Keratinocyte (primary cell): ENCODE results near the gene PRKCI. TPM values are rescaled to one million over a fixed set of nuclear protein-coding genes. Genes with fewer than 3 reads are reported as not detected.

Experiments used
- DNase-seq: peaks from one replicate; pipeline ENCODE4 v3.0.0-alpha.2; 2011; ENCODE audit warnings: low read depth, missing footprints, low spot score
- FAIRE-seq: peaks from 2 replicates; lab custom pipeline; 2011; peaks lifted over from hg19 to GRCh38; lab: Jason Lieb, UNC
- H2AFZ ChIP-seq: 2 replicates; pipeline ENCODE4 v1.6.0; 2012; ENCODE audit warnings: low read length, control low read depth, inconsistent platforms; ENCODE audit not compliant: control insufficient read depth
- H3K27ac ChIP-seq: 2 replicates; pipeline ENCODE4 v1.5.1; 2011; ENCODE audit warnings: low read length; ENCODE audit not compliant: control insufficient read depth, insufficient read depth
- H3K27me3 ChIP-seq: 3 replicates; pipeline ENCODE4 v1.6.0; 2011; ENCODE audit warnings: low read length; ENCODE audit not compliant: control insufficient read depth, insufficient read depth; ENCODE audit errors: extremely low read depth
- H3K36me3 ChIP-seq, 2 experiments: 2 replicates in 1 of 2; 3 replicates in 1 of 2; pipeline ENCODE4 v1.5.1; 2011; ENCODE audit warnings: low read length in 2 of 2, mild to moderate bottlenecking in 1 of 2; ENCODE audit not compliant: control insufficient read depth in 2 of 2, insufficient read depth in 2 of 2; ENCODE audit errors: extremely low read depth in 1 of 2
- H3K4me1 ChIP-seq: 3 replicates; pipeline ENCODE4 v1.5.1; 2011; ENCODE audit warnings: low read length; ENCODE audit not compliant: control insufficient read depth, insufficient read depth; ENCODE audit errors: extremely low read depth
- H3K4me2 ChIP-seq: 3 replicates; pipeline ENCODE4 v1.6.0; 2011; ENCODE audit warnings: low read depth, low read length; ENCODE audit not compliant: control insufficient read depth, insufficient read depth; ENCODE audit errors: extremely low read depth
- H3K4me3 ChIP-seq, 3 experiments: fragments of 200-600 bp in 1 of 3; sonication (generic) in 1 of 3; 2 replicates in 2 of 3; 3 replicates in 1 of 3; pipeline ENCODE4 v1.5.1; 2011 to 2016; ENCODE audit warnings: low read length in 3 of 3, mild to moderate bottlenecking in 3 of 3, control low read depth in 2 of 3, inconsistent platforms in 1 of 3, low read depth in 1 of 3, mixed read lengths in 1 of 3, mixed run types in 1 of 3, moderate library complexity in 1 of 3; ENCODE audit not compliant: control insufficient read depth in 2 of 3, insufficient read depth in 2 of 3; ENCODE audit errors: extremely low read depth in 1 of 3
- H3K79me2 ChIP-seq: 2 replicates; pipeline ENCODE4 v1.6.0; 2012; ENCODE audit warnings: low read length; ENCODE audit not compliant: control insufficient read depth, insufficient read depth
- H3K9ac ChIP-seq: 3 replicates; pipeline ENCODE4 v1.6.0; 2011; ENCODE audit warnings: low read length; ENCODE audit not compliant: control insufficient read depth, insufficient read depth; ENCODE audit errors: extremely low read depth
- H3K9me1 ChIP-seq: 3 replicates; pipeline ENCODE4 v1.6.0; 2011; ENCODE audit warnings: low read length; ENCODE audit not compliant: control insufficient read depth, insufficient read depth; ENCODE audit errors: extremely low read depth
- H3K9me3 ChIP-seq: 2 replicates; pipeline ENCODE4 v1.5.1; 2012; ENCODE audit warnings: low read depth, low read length; ENCODE audit not compliant: control insufficient read depth
- H4K20me1 ChIP-seq: 3 replicates; pipeline ENCODE4 v1.6.0; 2011; ENCODE audit warnings: low read length; ENCODE audit not compliant: control insufficient read depth, insufficient read depth; ENCODE audit errors: extremely low read depth
- CTCF ChIP-seq, 3 experiments: IDR thresholded peaks in 1 of 3; conservative IDR thresholded peaks in 1 of 3; optimal IDR thresholded peaks in 1 of 3; 2 replicates in 2 of 3; 3 replicates in 1 of 3; pipeline versions ENCODE3 to v1.5.1; 2011; ENCODE audit warnings: low read length in 3 of 3, mild to moderate bottlenecking in 3 of 3, moderate library complexity in 2 of 3, control low read depth in 1 of 3, inconsistent platforms in 1 of 3; ENCODE audit not compliant: insufficient read depth in 2 of 3; ENCODE audit errors: extremely low read depth in 1 of 3
- EZH2 ChIP-seq: IDR thresholded peaks from one replicate; pipeline ENCODE4 v1.6.1; 2012; ENCODE audit warnings: inconsistent platforms, mild to moderate bottlenecking, low read length, moderate library complexity
- dilution Hi-C: fragments of 300-500 bp; cut with MboI; formaldehyde crosslinking; loops from one replicate; pipeline ENCODE4 v1.7.0; 2020; ENCODE audit warnings: low sequenced_read_pairs; ENCODE audit not compliant: extremely low pct_ligation_motif_present
- polyA plus RNA-seq, 5 experiments: library from polyadenylated mRNA; depleted of rRNA in 3 of 5; stranded (reverse) in 3 of 5; stranded (forward) in 1 of 5; unstranded in 1 of 5; fragments of >200 nt; gene quantifications; 1 replicate in 1 of 5; 2 replicates in 3 of 5; 3 replicates in 1 of 5; pipeline versions ENCODE4 v1.2.1 to v1.2.3, GENCODE V29; 2011 to 2012; ENCODE audit warnings: missing spikeins in 2 of 5, low read depth in 1 of 5, low replicate concordance in 1 of 5

The PRKCI gene
- polyA plus RNA-seq, 1 donor (not counting 4 experiments of a cell fraction or from before 2014, with no cell fraction given): 53.5 TPM

- H3K4me3 ChIP-seq: no peak overlapping the region
- no peaks in the 10 kb centered on the region for H3K36me3 ChIP-seq
- no peaks in the 10 kb centered on the region for H3K27me3 ChIP-seq
- no peaks in the 10 kb centered on the region for H3K9me1 ChIP-seq
- H3K4me1 ChIP-seq: peaks cover 49% of the 10 kb centered on the region
- H3K9ac ChIP-seq: no peak overlapping the region
- FAIRE-seq (peak; percentile 55), DNase-seq (no peak)
- H3K79me2 ChIP-seq: peaks cover 71% of the 10 kb centered on the region
- no peak overlapping the region for H2AFZ ChIP-seq
- no peaks in the 10 kb centered on the region for H3K9me3 ChIP-seq
- H3K4me2 ChIP-seq: peak overlapping the region; percentile 17
- peak overlapping the region; percentile 2 for H3K27ac ChIP-seq
- no peak for TF ChIP-seq EZH2
- TF ChIP-seq CTCF (optimal IDR thresholded peaks at IDR 0.05 in 1 of 3, IDR thresholded peaks at IDR 0.05 in 1 of 3, conservative IDR thresholded peaks at IDR 0.05 in 1 of 3; ENCODE audit: extremely low read depth in 1 of 3, insufficient read depth in 2 of 3, low read length in 3 of 3): no peak
- dilution Hi-C loops: no loop called here
- no peaks in the 10 kb centered on the region for H4K20me1 ChIP-seq
Observed at GRCh38 chr3:170225166-170225565, 2.9 kb downstream of the PRKCI start.

- peak overlapping the region; percentile 61 for H3K4me2 ChIP-seq
- no peak overlapping the region for H2AFZ ChIP-seq
- no peaks in the 10 kb centered on the region for H3K9me1 ChIP-seq
- no peak for DNase-seq
- H3K9ac ChIP-seq: no peak overlapping the region
- H3K4me3 ChIP-seq: peak overlapping the region in 1 of 3 experiments; percentile 24
- FAIRE-seq: no peak
- no peaks in the 10 kb centered on the region for H4K20me1 ChIP-seq
- H3K79me2 ChIP-seq: peaks cover 81% of the 10 kb centered on the region
- no peaks in the 10 kb centered on the region for H3K9me3 ChIP-seq
- no peak overlapping the region for H3K27ac ChIP-seq
- TF ChIP-seq CTCF (optimal IDR thresholded peaks at IDR 0.05 in 1 of 3, IDR thresholded peaks at IDR 0.05 in 1 of 3, conservative IDR thresholded peaks at IDR 0.05 in 1 of 3; ENCODE audit: extremely low read depth in 1 of 3, insufficient read depth in 2 of 3, low read length in 3 of 3): no peak
- no peak for TF ChIP-seq EZH2
- H3K36me3 ChIP-seq: no peaks in the 10 kb centered on the region
- dilution Hi-C loops: no loop called here
- H3K27me3 ChIP-seq: no peaks in the 10 kb centered on the region
- H3K4me1 ChIP-seq: peaks cover 49% of the 10 kb centered on the region
Observed at GRCh38 chr3:170226426-170226960, 4.3 kb downstream of the PRKCI start.
